Panc1 (cell line): ENCODE data around the gene ADAM23. TPM values are rescaled to one million over a fixed set of nuclear protein-coding genes. Genes with fewer than 3 reads are reported as not detected.

ENCODE experiments used
- ATAC-seq: fragments of 200-7000 bp; cut with Tn5 transposase; 2 replicates; pipeline ENCODE4 v1.9.1; 2020; ENCODE audit warnings: mild to moderate bottlenecking, moderate library complexity
- BruUV-seq: library from RNA; stranded (reverse); fragments of 400-500 nt; replicated peaks from 2 replicates; lab custom pipeline; 2021; lab: Mats Ljungman, UMichigan
- CTCF ChIA-PET: fragments of 300-600 bp; sonication (Branson Sonifier 250); formaldehyde crosslinking; loops from one replicate; lab custom pipeline; 2022; ENCODE audit warnings: antibody characterized with exemption; lab: Charles Lee
- POLR2A ChIA-PET: fragments of 300-600 bp; sonication (Branson Sonifier 250); formaldehyde crosslinking; loops from one replicate; lab custom pipeline; 2022; ENCODE audit warnings: antibody characterized with exemption; lab: Charles Lee
- DNase-seq: peaks from one replicate; pipeline ENCODE4 v3.0.0-alpha.2; 2010; ENCODE audit warnings: low read depth, low spot score
- H3K27ac ChIP-seq: 2 replicates; pipeline ENCODE4 v1.5.1; 2011; ENCODE audit warnings: mild to moderate bottlenecking, low read length, inconsistent platforms
- H3K27me3 ChIP-seq: fragments of 200-500 bp; sonication (Bioruptor generic); 2 replicates; pipeline ENCODE4 v1.6.0; 2014; ENCODE audit warnings: low read length, inconsistent platforms; ENCODE audit not compliant: control insufficient read depth, insufficient read depth
- H3K36me3 ChIP-seq: fragments of 200-500 bp; sonication (Bioruptor generic); 2 replicates; pipeline ENCODE4 v1.5.1; 2014; ENCODE audit warnings: inconsistent platforms, mild to moderate bottlenecking, low read length, moderate library complexity; ENCODE audit not compliant: control insufficient read depth, insufficient read depth
- H3K4me1 ChIP-seq: 2 replicates; pipeline ENCODE4 v1.5.1; 2011; ENCODE audit warnings: inconsistent platforms, mild to moderate bottlenecking, low read length, moderate library complexity; ENCODE audit not compliant: control insufficient read depth, insufficient read depth
- H3K4me3 ChIP-seq, 2 experiments: 2 replicates each; pipeline ENCODE4 v1.5.1; 2011 to 2012; ENCODE audit warnings: low read depth in 2 of 2, low read length in 2 of 2, mild to moderate bottlenecking in 2 of 2, inconsistent platforms in 1 of 2, moderate library complexity in 1 of 2
- H3K9me3 ChIP-seq: fragments of 200-500 bp; sonication (Bioruptor generic); 2 replicates; pipeline ENCODE4 v1.5.1; 2014; ENCODE audit warnings: low read depth, mild to moderate bottlenecking, inconsistent platforms, low read length, moderate library complexity; ENCODE audit not compliant: control insufficient read depth, insufficient read depth
- POLR2AphosphoS5 ChIP-seq: IDR thresholded peaks from 2 replicates; pipeline ENCODE4 v1.6.1; 2012; ENCODE audit warnings: mild to moderate bottlenecking, low read depth, low read length, moderate library complexity
- SIN3A ChIP-seq: IDR thresholded peaks from 2 replicates; pipeline ENCODE4 v1.6.1; 2012; ENCODE audit warnings: low read depth, mild to moderate bottlenecking, low read length, moderate library complexity, borderline replicate concordance; ENCODE audit not compliant: insufficient read depth
- TCF7L2 ChIP-seq: IDR thresholded peaks from 2 replicates; pipeline ENCODE4 v1.6.1; 2011; ENCODE audit warnings: mild to moderate bottlenecking, low read depth, low read length, inconsistent platforms
- in situ Hi-C: cut with HindIII; loops from 2 replicates; pipeline ENCODE4 v1.10.0; 2016; ENCODE audit warnings: low sequenced_read_pairs, low pct_unique_long_range_greater_than_20kb
- intact Hi-C: fragments of 100-400 bp; cut with micrococcal nuclease; formaldehyde crosslinking; loops from one replicate; pipeline ENCODE4 v1.10.0; 2022; ENCODE audit not compliant: unreplicated experiment
- total RNA-seq: library from RNA; stranded (reverse); gene quantifications from one replicate; pipeline ENCODE4 v1.2.1, GENCODE V29; 2021; ENCODE audit not compliant: unreplicated experiment
- TF ChIP-seq, protein P1 (sequence below): fragments of 450-650 bp; IDR thresholded peaks from 2 replicates; pipeline ENCODE4 v1.5.1; 2017; ENCODE audit warnings: mild to moderate bottlenecking
- TF ChIP-seq, protein P2 (sequence below), 2 experiments: IDR thresholded peaks; 2 replicates each; pipeline ENCODE4 v1.6.1; 2011 to 2012; ENCODE audit warnings: low read depth in 2 of 2, control low read depth in 1 of 2, low read length in 1 of 2, mild to moderate bottlenecking in 1 of 2, moderate library complexity in 1 of 2; ENCODE audit not compliant: insufficient read depth in 1 of 2

Gene ADAM23
- total RNA-seq, 1 experiment from 2014 or later, result 0.18 TPM

DNA sequence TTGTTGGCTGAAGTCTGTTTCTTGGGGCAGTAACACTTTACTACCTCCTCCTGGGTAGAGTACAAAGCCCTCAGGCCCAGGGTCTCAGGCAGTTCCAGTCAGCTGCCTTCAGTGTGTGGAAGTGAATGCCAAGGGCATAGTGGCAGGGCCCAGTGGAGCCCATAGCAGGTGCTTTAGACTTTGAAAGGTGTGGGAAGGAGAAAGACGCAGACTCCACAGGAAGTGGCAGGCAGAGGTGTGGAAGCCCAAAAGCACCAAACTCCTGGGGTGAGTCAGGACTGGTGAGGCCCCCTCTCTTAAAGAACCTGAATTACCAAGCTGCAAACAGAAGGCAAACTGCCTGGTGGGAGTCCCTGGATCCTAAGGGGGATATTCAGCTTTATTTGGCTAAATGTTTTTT is 45.3 kb downstream of the ADAM23 start:
- ATAC-seq, result no peak
- ChIA-PET CTCF (no interaction called here), POLR2A (no interaction called here)
- TF ChIP-seq, protein P1, sequence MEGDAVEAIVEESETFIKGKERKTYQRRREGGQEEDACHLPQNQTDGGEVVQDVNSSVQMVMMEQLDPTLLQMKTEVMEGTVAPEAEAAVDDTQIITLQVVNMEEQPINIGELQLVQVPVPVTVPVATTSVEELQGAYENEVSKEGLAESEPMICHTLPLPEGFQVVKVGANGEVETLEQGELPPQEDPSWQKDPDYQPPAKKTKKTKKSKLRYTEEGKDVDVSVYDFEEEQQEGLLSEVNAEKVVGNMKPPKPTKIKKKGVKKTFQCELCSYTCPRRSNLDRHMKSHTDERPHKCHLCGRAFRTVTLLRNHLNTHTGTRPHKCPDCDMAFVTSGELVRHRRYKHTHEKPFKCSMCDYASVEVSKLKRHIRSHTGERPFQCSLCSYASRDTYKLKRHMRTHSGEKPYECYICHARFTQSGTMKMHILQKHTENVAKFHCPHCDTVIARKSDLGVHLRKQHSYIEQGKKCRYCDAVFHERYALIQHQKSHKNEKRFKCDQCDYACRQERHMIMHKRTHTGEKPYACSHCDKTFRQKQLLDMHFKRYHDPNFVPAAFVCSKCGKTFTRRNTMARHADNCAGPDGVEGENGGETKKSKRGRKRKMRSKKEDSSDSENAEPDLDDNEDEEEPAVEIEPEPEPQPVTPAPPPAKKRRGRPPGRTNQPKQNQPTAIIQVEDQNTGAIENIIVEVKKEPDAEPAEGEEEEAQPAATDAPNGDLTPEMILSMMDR, result no peak
- TF ChIP-seq POLR2AphosphoS5 (no peak), SIN3A (no peak), TCF7L2 (no peak)
- TF ChIP-seq, protein P2, sequence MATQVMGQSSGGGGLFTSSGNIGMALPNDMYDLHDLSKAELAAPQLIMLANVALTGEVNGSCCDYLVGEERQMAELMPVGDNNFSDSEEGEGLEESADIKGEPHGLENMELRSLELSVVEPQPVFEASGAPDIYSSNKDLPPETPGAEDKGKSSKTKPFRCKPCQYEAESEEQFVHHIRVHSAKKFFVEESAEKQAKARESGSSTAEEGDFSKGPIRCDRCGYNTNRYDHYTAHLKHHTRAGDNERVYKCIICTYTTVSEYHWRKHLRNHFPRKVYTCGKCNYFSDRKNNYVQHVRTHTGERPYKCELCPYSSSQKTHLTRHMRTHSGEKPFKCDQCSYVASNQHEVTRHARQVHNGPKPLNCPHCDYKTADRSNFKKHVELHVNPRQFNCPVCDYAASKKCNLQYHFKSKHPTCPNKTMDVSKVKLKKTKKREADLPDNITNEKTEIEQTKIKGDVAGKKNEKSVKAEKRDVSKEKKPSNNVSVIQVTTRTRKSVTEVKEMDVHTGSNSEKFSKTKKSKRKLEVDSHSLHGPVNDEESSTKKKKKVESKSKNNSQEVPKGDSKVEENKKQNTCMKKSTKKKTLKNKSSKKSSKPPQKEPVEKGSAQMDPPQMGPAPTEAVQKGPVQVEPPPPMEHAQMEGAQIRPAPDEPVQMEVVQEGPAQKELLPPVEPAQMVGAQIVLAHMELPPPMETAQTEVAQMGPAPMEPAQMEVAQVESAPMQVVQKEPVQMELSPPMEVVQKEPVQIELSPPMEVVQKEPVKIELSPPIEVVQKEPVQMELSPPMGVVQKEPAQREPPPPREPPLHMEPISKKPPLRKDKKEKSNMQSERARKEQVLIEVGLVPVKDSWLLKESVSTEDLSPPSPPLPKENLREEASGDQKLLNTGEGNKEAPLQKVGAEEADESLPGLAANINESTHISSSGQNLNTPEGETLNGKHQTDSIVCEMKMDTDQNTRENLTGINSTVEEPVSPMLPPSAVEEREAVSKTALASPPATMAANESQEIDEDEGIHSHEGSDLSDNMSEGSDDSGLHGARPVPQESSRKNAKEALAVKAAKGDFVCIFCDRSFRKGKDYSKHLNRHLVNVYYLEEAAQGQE (IDR thresholded peaks at IDR 0.05; ENCODE audit: insufficient read depth in 1 of 2, low read depth in 2 of 2, low read length in 1 of 2), result no peak
- Histone ChIP-seq H3K36me3 (no peaks in the 10 kb centered on the region), H3K27ac (no peak overlapping the region), H3K4me3 (no peak overlapping the region), H3K4me1 (no peaks in the 10 kb centered on the region), H3K9me3 (no peaks in the 10 kb centered on the region), H3K27me3 (no peaks in the 10 kb centered on the region)
- no peak for DNase-seq
- intact Hi-C loops (no loop called here), in situ Hi-C loops (no loop called here)
- no TSS peak for BruUV-seq

GRCh38 chr2:206494061-206494460 is 50.7 kb downstream of the ADAM23 start:
- H3K27ac ChIP-seq, result no peak overlapping the region
- in situ Hi-C loops (no loop called here), intact Hi-C loops (no loop called here)
- no peaks in the 10 kb centered on the region for H3K36me3 ChIP-seq
- no peak for ATAC-seq
- CTCF ChIA-PET, result no interaction called here
- no TSS peak for BruUV-seq
- POLR2A ChIA-PET, result no interaction called here
- no peaks in the 10 kb centered on the region for H3K27me3 ChIP-seq
- no peak overlapping the region for H3K4me3 ChIP-seq
- no peak for DNase-seq
- H3K9me3 ChIP-seq, result no peaks in the 10 kb centered on the region
- no peaks in the 10 kb centered on the region for H3K4me1 ChIP-seq
- TF ChIP-seq SIN3A (no peak), TCF7L2 (no peak), POLR2AphosphoS5 (no peak)
- TF ChIP-seq, protein P1, result no peak
- TF ChIP-seq, protein P2 (IDR thresholded peaks at IDR 0.05; ENCODE audit: insufficient read depth in 1 of 2, low read depth in 2 of 2, low read length in 1 of 2), result no peak
